Caco-2 (cell line): ENCODE data around the gene ZNF674. TPM values are rescaled to one million over a fixed set of nuclear protein-coding genes. Genes with fewer than 3 reads are reported as not detected.

ENCODE experiments used
- BruUV-seq: library from RNA; stranded (reverse); fragments of 400-500 nt; replicated peaks from 2 replicates; lab custom pipeline; 2021; lab: Mats Ljungman, UMichigan
- CTCF ChIA-PET: fragments of 300-600 bp; sonication (Branson Sonifier 250); formaldehyde crosslinking; loops from one replicate; lab custom pipeline; 2022; ENCODE audit warnings: antibody characterized with exemption; lab: Charles Lee
- POLR2A ChIA-PET: fragments of 300-600 bp; sonication (Branson Sonifier 250); formaldehyde crosslinking; loops from one replicate; lab custom pipeline; 2022; ENCODE audit warnings: antibody characterized with exemption; lab: Charles Lee
- DNase-seq, 2 experiments: peaks; one replicate each; pipeline versions ENCODE4 v3.0.0 to v3.0.0-alpha.2; 2020 to 2022
- H3K27me3 ChIP-seq: replicated peaks from 2 replicates; pipeline ENCODE4 v1.6.0; 2011; ENCODE audit warnings: low read length; ENCODE audit not compliant: control insufficient read depth, insufficient read depth
- H3K36me3 ChIP-seq: 2 replicates; pipeline ENCODE4 v1.5.1; 2011; ENCODE audit warnings: low read length; ENCODE audit not compliant: control insufficient read depth, insufficient read depth
- H3K4me1 ChIP-seq: fragments of 250-450 bp; sonication (Bioruptor Pico); 2 replicates; pipeline ENCODE4 v1.5.1; 2020; ENCODE audit warnings: mild to moderate bottlenecking
- H3K4me3 ChIP-seq: 2 replicates; pipeline ENCODE4 v1.5.1; 2011; ENCODE audit warnings: low read depth, mild to moderate bottlenecking, control low read depth, low read length
- H3K9me3 ChIP-seq: fragments of 250-450 bp; sonication (Bioruptor Pico); 2 replicates; pipeline ENCODE4 v1.5.1; 2020; ENCODE audit warnings: mild to moderate bottlenecking, moderate library complexity
- H3K27ac Mint-ChIP-seq: one replicate; pipeline ENCODE4 v1.8.0; 2022; ENCODE audit warnings: mixed read lengths; ENCODE audit not compliant: unreplicated experiment
- H3K27me3 Mint-ChIP-seq: one replicate; pipeline ENCODE4 v1.8.0; 2022; ENCODE audit warnings: mixed read lengths; ENCODE audit not compliant: insufficient read depth, unreplicated experiment
- H3K36me3 Mint-ChIP-seq: one replicate; pipeline ENCODE4 v1.8.0; 2022; ENCODE audit warnings: mild to moderate bottlenecking, mixed read lengths; ENCODE audit not compliant: insufficient read depth, unreplicated experiment
- H3K4me1 Mint-ChIP-seq: one replicate; pipeline ENCODE4 v1.8.0; 2022; ENCODE audit warnings: low read depth, mixed read lengths; ENCODE audit not compliant: unreplicated experiment
- H3K4me3 Mint-ChIP-seq: one replicate; pipeline ENCODE4 v1.8.0; 2022; ENCODE audit warnings: mild to moderate bottlenecking, moderate library complexity, mixed read lengths; ENCODE audit not compliant: unreplicated experiment
- H3K9me3 Mint-ChIP-seq: one replicate; pipeline ENCODE4 v1.8.0; 2022; ENCODE audit warnings: mixed read lengths; ENCODE audit not compliant: unreplicated experiment
- CTCF ChIP-seq, 2 experiments: fragments of 200-600 bp in 1 of 2; IDR thresholded peaks; 1 replicate in 1 of 2; 2 replicates in 1 of 2; pipeline versions ENCODE4 v1.5.1 to v1.8.0; 2011 to 2022; ENCODE audit warnings: antibody characterized with exemption in 1 of 2, control low read depth in 1 of 2, inconsistent platforms in 1 of 2, low read depth in 1 of 2, low read length in 1 of 2, mild to moderate bottlenecking in 1 of 2, moderate library complexity in 1 of 2; ENCODE audit not compliant: insufficient read depth in 1 of 2, severe bottlenecking in 1 of 2, unreplicated experiment in 1 of 2
- intact Hi-C: fragments of 100-400 bp; cut with micrococcal nuclease; formaldehyde crosslinking; loops from one replicate; pipeline ENCODE4 v1.10.0; 2022; ENCODE audit not compliant: unreplicated experiment
- total RNA-seq: library from RNA; stranded (reverse); gene quantifications from 2 replicates; pipeline ENCODE4 v1.2.3, GENCODE V29; 2022

The ZNF674 gene
- total RNA-seq, 1 experiment from 2014 or later, result 4.6 TPM

GRCh38 chrX:46561824-46562657, 16.8 kb upstream of the ZNF674 start:
- ChIA-PET POLR2A (no interaction called here), CTCF (interaction anchor here (0.8 kb wide), 1 partner anchor 125 kb away, joined by 3 read pairs; no protein-coding TSS in a partner anchor)
- H3K9me3 Mint-ChIP-seq, result no peaks in the 10 kb centered on the region

GRCh38 chrX:46559062-46559461, 13.8 kb upstream of the ZNF674 start:
- BruUV-seq, result no TSS peak
- no peaks in the 10 kb centered on the region for H3K27me3 ChIP-seq
- Mint-ChIP-seq H3K4me3 (no peak overlapping the region), H3K36me3 (no peaks in the 10 kb centered on the region), H3K27ac (no peak overlapping the region), H3K4me1 (no peaks in the 10 kb centered on the region), H3K9me3 (no peaks in the 10 kb centered on the region), H3K27me3 (no peaks in the 10 kb centered on the region)
- no peak for DNase-seq
- intact Hi-C loops, result no loop called here
- H3K9me3 ChIP-seq, result no peaks in the 10 kb centered on the region
- CTCF ChIA-PET, result no interaction called here
- no peak overlapping the region for H3K4me3 ChIP-seq
- no peaks in the 10 kb centered on the region for H3K4me1 ChIP-seq
- H3K36me3 ChIP-seq, result no peaks in the 10 kb centered on the region
- POLR2A ChIA-PET, result no interaction called here
- no peak for TF ChIP-seq CTCF (IDR thresholded peaks at IDR 0.05; ENCODE audit: insufficient read depth in 1 of 2, low read depth in 1 of 2, low read length in 1 of 2, severe bottlenecking in 1 of 2, unreplicated experiment in 1 of 2)

More at GRCh38 chrX:46561824-46562657, 16.8 kb upstream of the ZNF674 start:
- Histone ChIP-seq H3K9me3 (no peaks in the 10 kb centered on the region), H3K4me3 (no peak overlapping the region), H3K27me3 (no peaks in the 10 kb centered on the region), H3K4me1 (no peaks in the 10 kb centered on the region), H3K36me3 (no peaks in the 10 kb centered on the region)
- H3K36me3 Mint-ChIP-seq, result no peaks in the 10 kb centered on the region
- no peak for TF ChIP-seq CTCF (IDR thresholded peaks at IDR 0.05; ENCODE audit: insufficient read depth in 1 of 2, low read depth in 1 of 2, low read length in 1 of 2, severe bottlenecking in 1 of 2, unreplicated experiment in 1 of 2)
- BruUV-seq, result no TSS peak
- intact Hi-C loops, result no loop called here
- no peaks in the 10 kb centered on the region for H3K27me3 Mint-ChIP-seq
- H3K27ac Mint-ChIP-seq, result no peak overlapping the region
- peaks cover 6% of the 10 kb centered on the region for H3K4me1 Mint-ChIP-seq
- no peak overlapping the region for H3K4me3 Mint-ChIP-seq
- no peak for DNase-seq

GRCh38 chrX:46554942-46555341, 9.7 kb upstream of the ZNF674 start:
- no peaks in the 10 kb centered on the region for H3K9me3 Mint-ChIP-seq
- no peak for DNase-seq
- ChIA-PET CTCF (interaction anchor here (0.6 to 1.0 kb wide), 3 partner anchors 87 to 524 kb away, joined by 3 to 9 read pairs (median 6); no protein-coding TSS in a partner anchor), POLR2A (interaction anchor here (0.7 to 1.0 kb wide), 2 partner anchors 94 to 145 kb away, joined by 7 to 9 read pairs; no protein-coding TSS in a partner anchor)
- intact Hi-C loops, result loop anchor here (1.0 kb wide), 1 partner anchor 87 kb away; no protein-coding TSS in a partner anchor
- Histone ChIP-seq H3K9me3 (no peaks in the 10 kb centered on the region), H3K4me1 (no peaks in the 10 kb centered on the region), H3K27me3 (no peaks in the 10 kb centered on the region), H3K36me3 (no peaks in the 10 kb centered on the region), H3K4me3 (no peak overlapping the region)
- no peaks in the 10 kb centered on the region for H3K4me1 Mint-ChIP-seq
- no peak for TF ChIP-seq CTCF (IDR thresholded peaks at IDR 0.05; ENCODE audit: insufficient read depth in 1 of 2, low read depth in 1 of 2, low read length in 1 of 2, severe bottlenecking in 1 of 2, unreplicated experiment in 1 of 2)
- peaks cover 5% of the 10 kb centered on the region for H3K36me3 Mint-ChIP-seq
- H3K27ac Mint-ChIP-seq, result no peak overlapping the region
- no peaks in the 10 kb centered on the region for H3K27me3 Mint-ChIP-seq
- no TSS peak for BruUV-seq
- no peak overlapping the region for H3K4me3 Mint-ChIP-seq
